Ishikawa (cell line): ENCODE measurements around the gene GRIPAP1.

Experiments
- CEBPB ChIP-seq: IDR thresholded peaks from 2 replicates; pipeline ENCODE4 v1.6.1; 2012
- CREB1 ChIP-seq: IDR thresholded peaks from 2 replicates; pipeline ENCODE4 v1.6.1; 2012; ENCODE audit warnings: low read depth
- EGR1 ChIP-seq: IDR thresholded peaks from 2 replicates; pipeline ENCODE4 v1.6.1; 2012
- EP300 ChIP-seq: IDR thresholded peaks from 2 replicates; pipeline ENCODE4 v1.6.1; 2012; ENCODE audit warnings: borderline replicate concordance
- FOXM1 ChIP-seq: IDR thresholded peaks from 2 replicates; pipeline ENCODE4 v1.6.1; 2012; ENCODE audit warnings: low read depth, borderline replicate concordance
- NFIC ChIP-seq: IDR thresholded peaks from 2 replicates; pipeline ENCODE4 v1.6.1; 2012
- RAD21 ChIP-seq: IDR thresholded peaks from 2 replicates; pipeline ENCODE4 v1.6.1; 2012; ENCODE audit warnings: low read depth
- REST ChIP-seq: IDR thresholded peaks from 2 replicates; pipeline ENCODE4 v1.6.1; 2012; ENCODE audit warnings: low read depth, mild to moderate bottlenecking
- TAF1 ChIP-seq: IDR thresholded peaks from 2 replicates; pipeline ENCODE4 v1.6.1; 2012; ENCODE audit warnings: low read depth, mild to moderate bottlenecking
- TCF12 ChIP-seq: IDR thresholded peaks from 2 replicates; pipeline ENCODE4 v1.6.1; 2012; ENCODE audit warnings: low read depth
- TEAD4 ChIP-seq: IDR thresholded peaks from 2 replicates; pipeline ENCODE4 v1.6.1; 2012
- USF1 ChIP-seq: IDR thresholded peaks from 2 replicates; pipeline ENCODE4 v1.6.1; 2012
- YY1 ChIP-seq: IDR thresholded peaks from 2 replicates; pipeline ENCODE4 v1.6.1; 2012; ENCODE audit warnings: low read depth
- TF ChIP-seq, protein P1 (sequence below): IDR thresholded peaks from 2 replicates; pipeline ENCODE4 v1.6.1; 2012

GRCh38 chrX:48969471-48969870 is 32.6 kb downstream of the GRIPAP1 start:
- TF ChIP-seq TCF12 (no peak), EP300 (no peak), YY1 (no peak), CREB1 (no peak), TEAD4 (no peak), CEBPB (no peak), REST (no peak), USF1 (no peak), TAF1 (no peak), EGR1 (no peak), RAD21 (no peak), FOXM1 (no peak), NFIC (no peak)
- TF ChIP-seq, protein P1, sequence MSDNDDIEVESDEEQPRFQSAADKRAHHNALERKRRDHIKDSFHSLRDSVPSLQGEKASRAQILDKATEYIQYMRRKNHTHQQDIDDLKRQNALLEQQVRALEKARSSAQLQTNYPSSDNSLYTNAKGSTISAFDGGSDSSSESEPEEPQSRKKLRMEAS: no peak
